Globus pallidus (tissue), 1 donor: Measurements from ENCODE around the gene GDF3.
"Not testable (repeated sequence)": the region's sequence is repeated elsewhere in the genome, so short reads cannot be mapped to it uniquely, and the experiment has no call there.

Experiments used
- DNase-seq: peaks from one replicate; pipeline ENCODE4 v3.0.0-alpha.2; 2015; ENCODE audit warnings: low spot score

The GDF3 gene

DNA sequence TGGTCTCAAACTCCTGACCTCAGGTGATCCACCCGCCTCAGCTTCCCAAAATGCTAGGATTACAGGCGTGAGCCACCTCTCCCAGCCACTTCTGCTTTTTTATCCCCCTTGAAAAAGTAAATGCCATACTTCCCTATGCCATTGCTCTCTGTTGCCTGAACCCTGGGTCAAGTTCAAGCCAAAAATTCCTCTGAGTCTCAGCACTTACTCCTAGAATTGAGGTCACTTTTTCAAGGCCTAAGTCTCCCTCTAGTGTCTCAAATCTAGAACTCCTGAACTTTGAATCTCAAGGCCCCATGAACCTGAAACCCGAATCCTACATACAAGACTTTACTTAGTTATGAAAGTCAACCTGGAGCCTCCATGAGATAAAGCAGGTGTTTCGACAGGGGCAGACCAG is 28.4 kb downstream of the GDF3 start:
- DNase-seq, result no peak

DNA sequence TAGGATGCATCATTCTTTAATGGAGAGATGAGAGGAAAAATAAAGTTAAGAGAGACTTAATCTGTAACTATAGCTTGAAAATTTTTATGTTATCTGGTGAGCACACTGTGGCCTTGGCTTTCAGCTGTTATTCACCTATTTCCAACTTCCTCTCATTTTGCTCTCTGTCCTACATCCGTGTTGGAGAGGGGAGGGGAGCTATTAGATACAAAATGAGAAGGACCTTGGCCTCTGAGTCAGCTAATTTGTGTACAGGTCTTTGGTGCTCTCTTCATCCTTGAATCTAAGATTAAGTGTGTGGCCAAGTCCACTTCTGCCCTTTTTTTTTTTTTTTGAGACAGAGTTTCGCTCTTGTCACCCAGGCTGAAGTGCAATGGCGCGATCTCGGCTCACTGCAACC is 29.0 kb downstream of the GDF3 start:
- DNase-seq, result no peak

- no peak for DNase-seq
Measured at GRCh38 chr12:7661741-7662140, 33.8 kb downstream of the GDF3 start.

GRCh38 chr12:7656121-7656520 is 39.5 kb downstream of the GDF3 start:
- DNase-seq, result no peak

GRCh38 chr12:7650091-7650490 is 45.5 kb downstream of the GDF3 start:
- no peak for DNase-seq

DNA sequence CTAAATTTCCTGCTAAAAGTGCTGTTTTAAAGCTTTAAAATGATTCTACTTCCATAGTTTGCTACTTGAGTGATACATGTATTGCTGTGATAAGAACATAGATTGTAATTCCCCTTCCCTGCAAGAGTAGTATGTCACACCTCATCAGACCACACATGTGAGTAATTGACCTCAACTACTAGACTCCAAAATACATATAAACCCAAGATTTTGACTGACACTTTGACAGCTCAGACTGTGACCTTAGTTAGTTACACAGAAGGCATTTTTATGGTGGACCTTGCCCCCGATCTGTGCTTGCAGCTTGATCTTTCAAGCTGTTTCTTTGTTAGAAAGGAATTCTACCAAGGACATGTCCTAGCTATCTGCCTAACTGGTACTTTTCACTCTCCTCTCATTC is 48.5 kb downstream of the GDF3 start:
- no peak for DNase-seq

DNA sequence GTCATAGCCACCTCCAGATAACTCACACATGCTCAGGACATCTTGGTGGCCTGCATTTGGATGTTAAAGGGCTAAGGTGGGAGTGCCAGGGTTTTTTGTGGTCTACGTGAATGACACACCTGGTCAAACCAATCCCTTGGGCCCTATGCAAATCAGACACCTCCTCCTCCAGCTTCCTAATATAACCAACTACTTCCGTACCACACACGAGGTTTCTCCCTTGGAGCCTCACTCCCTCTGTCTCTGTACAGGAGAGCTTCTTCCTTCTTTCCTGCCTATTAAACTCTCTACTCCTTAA is 49.4 kb downstream of the GDF3 start:
- DNase-seq, result no peak

GRCh38 chr12:7645395-7646177 is 50.0 kb downstream of the GDF3 start:
- no peak for DNase-seq

- DNase-seq, result no peak
Measured at GRCh38 chr12:7642876-7643309, 52.7 kb downstream of the GDF3 start.

GRCh38 chr12:7642287-7642686 is 53.3 kb downstream of the GDF3 start:
- DNase-seq, result no peak

DNA sequence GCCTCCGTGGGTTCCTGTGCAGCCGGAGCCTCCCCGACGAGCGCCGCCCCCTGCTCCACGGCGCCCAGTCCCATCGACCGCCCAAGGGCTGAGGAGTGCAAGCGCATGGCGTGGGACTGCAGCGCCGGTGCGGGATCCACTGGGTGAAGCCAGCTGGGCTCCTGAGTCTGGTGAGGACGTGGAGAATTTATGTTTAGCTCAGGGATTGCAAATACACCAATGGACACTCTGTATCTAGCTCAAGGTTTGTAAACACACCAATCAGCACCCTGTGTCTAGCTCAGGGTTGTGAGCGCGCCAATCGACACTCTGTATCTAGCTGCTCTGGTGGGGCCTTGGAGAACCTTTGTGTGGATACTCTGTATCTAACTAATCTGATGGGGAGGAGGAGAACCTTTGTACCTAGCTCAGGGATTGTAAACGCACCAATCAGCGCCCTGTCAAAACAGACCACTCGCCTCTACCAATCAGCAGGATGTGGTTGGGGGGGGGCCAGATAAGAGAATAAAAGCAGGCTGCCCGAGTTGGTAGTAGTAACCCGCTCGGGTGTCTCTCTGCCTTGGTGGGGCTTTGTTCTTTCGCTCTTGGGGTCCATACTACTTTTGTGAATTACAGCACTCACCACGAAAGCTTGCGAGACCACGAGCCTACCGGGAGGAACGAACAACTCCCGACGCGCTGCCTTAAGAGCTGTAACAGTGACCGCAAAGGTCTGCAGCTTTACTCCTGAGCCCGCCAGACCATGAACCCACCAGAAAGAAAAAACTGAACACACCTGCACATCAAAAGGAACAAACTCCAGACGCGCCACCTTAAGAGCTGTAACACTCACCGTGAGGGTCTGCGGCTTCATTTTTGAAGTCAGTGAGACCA is 55.2 kb downstream of the GDF3 start:
- DNase-seq, result not testable (repeated sequence)
